ENCODE results near the gene INPP5E. TPM values are rescaled to one million over a fixed set of nuclear protein-coding genes. Genes with fewer than 3 reads are reported as not detected.

The INPP5E gene
- total and polyA plus RNA-seq, 2 donors (not counting 1 experiment from before 2014, with no cell fraction given), result 31.0 to 33.1 TPM

GRCh38 chr9:136486823-136487620 lies 47.4 kb upstream of the INPP5E start:
- no peak overlapping the region for H3K27ac Mint-ChIP-seq
- ChIA-PET POLR2A (no interaction called here), CTCF (interaction anchor here (0.9 to 9.0 kb wide), 13 partner anchors 15 to 255 kb away, joined by 3 to 153 read pairs (median 7); no protein-coding TSS in a partner anchor)

DNA sequence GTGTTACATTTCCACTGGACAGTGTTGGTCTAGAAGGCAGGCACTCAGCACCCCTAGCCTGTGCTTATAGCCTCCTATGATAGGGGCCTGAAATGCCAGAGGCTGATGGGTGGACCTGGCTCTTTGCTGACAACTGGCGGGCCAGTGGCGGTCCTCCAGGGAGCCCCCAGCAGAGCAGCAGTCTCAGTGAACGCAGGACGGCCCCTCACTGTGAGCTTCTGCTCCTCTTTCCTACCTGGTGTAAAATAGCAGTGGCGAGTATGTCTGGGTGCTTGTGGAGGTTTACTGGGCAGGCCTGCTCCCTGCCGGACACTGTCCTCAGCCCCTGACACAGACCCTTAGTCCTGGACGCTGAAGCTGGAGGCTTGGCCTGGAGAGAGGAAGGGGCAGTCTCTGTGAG lies 46.5 kb upstream of the INPP5E start:
- Mint-ChIP-seq H3K27ac (no peak overlapping the region), H3K27me3 (no peaks in the 10 kb centered on the region), H3K9me3 (ENCODE audit: insufficient read depth) (no peaks in the 10 kb centered on the region), H3K4me3 (no peak overlapping the region), H3K4me1 (peaks cover 22% of the 10 kb centered on the region)
- TF ChIP-seq, protein P1, sequence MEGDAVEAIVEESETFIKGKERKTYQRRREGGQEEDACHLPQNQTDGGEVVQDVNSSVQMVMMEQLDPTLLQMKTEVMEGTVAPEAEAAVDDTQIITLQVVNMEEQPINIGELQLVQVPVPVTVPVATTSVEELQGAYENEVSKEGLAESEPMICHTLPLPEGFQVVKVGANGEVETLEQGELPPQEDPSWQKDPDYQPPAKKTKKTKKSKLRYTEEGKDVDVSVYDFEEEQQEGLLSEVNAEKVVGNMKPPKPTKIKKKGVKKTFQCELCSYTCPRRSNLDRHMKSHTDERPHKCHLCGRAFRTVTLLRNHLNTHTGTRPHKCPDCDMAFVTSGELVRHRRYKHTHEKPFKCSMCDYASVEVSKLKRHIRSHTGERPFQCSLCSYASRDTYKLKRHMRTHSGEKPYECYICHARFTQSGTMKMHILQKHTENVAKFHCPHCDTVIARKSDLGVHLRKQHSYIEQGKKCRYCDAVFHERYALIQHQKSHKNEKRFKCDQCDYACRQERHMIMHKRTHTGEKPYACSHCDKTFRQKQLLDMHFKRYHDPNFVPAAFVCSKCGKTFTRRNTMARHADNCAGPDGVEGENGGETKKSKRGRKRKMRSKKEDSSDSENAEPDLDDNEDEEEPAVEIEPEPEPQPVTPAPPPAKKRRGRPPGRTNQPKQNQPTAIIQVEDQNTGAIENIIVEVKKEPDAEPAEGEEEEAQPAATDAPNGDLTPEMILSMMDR (IDR thresholded peaks at IDR 0.05), result no peak
- TF ChIP-seq EZH2 (IDR thresholded peaks at IDR 0.05; ENCODE audit: borderline replicate concordance, insufficient read depth, low read depth, low read length, poor library complexity, severe bottlenecking), result no peak
- H3K9me3 ChIP-seq (ENCODE audit: control extremely low read depth in 1 of 3, control insufficient read depth in 2 of 3, insufficient read depth in 1 of 3, low read length in 2 of 3), result no peaks in the 10 kb centered on the region
- intact Hi-C loops (cut with micrococcal nuclease), result no loop called here
- H3K4me2 ChIP-seq (replicated peaks; ENCODE audit: low read depth, low read length, poor library complexity, severe bottlenecking), result no peak overlapping the region
- 93% methylated on average over 6 of the region's 7 CpGs for WGBS (ENCODE audit: insufficient coverage)
- ChIA-PET CTCF (interaction anchor here (0.9 to 9.0 kb wide), 13 partner anchors 14 to 255 kb away, joined by 3 to 153 read pairs (median 5); no protein-coding TSS in a partner anchor), POLR2A (no interaction called here)
- peaks cover 14% of the 10 kb centered on the region for H3K79me2 ChIP-seq (ENCODE audit: control insufficient read depth, insufficient read depth, low read length)
- H3K4me1 ChIP-seq (ENCODE audit: control insufficient read depth in 2 of 2, insufficient read depth in 2 of 2, low read length in 2 of 2), result peaks cover 25 to 32% of the 10 kb centered on the region in 2 donors
- no peaks in the 10 kb centered on the region for H3K36me3 ChIP-seq (replicated peaks in 1 of 2; ENCODE audit: control extremely low read depth in 1 of 2, control insufficient read depth in 1 of 2, extremely low read depth in 1 of 2, insufficient read depth in 2 of 2, low read length in 1 of 2)
- ATAC-seq (ENCODE audit: low read depth), result no peak
- H3K27ac ChIP-seq (ENCODE audit: low read length in 2 of 2), result no peak overlapping the region
- H3K4me3 ChIP-seq (ENCODE audit: control extremely low read depth in 1 of 5, extremely low read depth in 1 of 5, insufficient read depth in 1 of 5, low read depth in 2 of 5, low read length in 4 of 5), result no peak overlapping the region
- H3K9ac ChIP-seq (ENCODE audit: low read length), result no peak overlapping the region
- peaks cover 0 to 10% (median 2%) of the 10 kb centered on the region in 4 experiments for H3K27me3 ChIP-seq (replicated peaks in 1 of 4; ENCODE audit: control extremely low read depth in 1 of 4, control insufficient read depth in 3 of 4, insufficient read depth in 4 of 4, low read length in 3 of 4)
- no peak overlapping the region for H2AFZ ChIP-seq (ENCODE audit: insufficient read depth, low read depth, low read length, poor library complexity, severe bottlenecking)
- DNase-seq, result no peak
- peaks cover 28% of the 10 kb centered on the region for H4K20me1 ChIP-seq (ENCODE audit: control insufficient read depth, insufficient read depth, low read length, poor library complexity, severe bottlenecking)

More at GRCh38 chr9:136486823-136487620, 47.4 kb upstream of the INPP5E start:
- 94% methylated on average over 16 of the region's 18 CpGs for WGBS (ENCODE audit: insufficient coverage)
- Histone ChIP-seq H3K4me1 (ENCODE audit: control insufficient read depth in 2 of 2, insufficient read depth in 2 of 2, low read length in 2 of 2) (peaks cover 16 to 24% of the 10 kb centered on the region in 2 donors), H3K79me2 (ENCODE audit: control insufficient read depth, insufficient read depth, low read length) (peaks cover 5% of the 10 kb centered on the region), H3K36me3 (replicated peaks in 1 of 2; ENCODE audit: control extremely low read depth in 1 of 2, control insufficient read depth in 1 of 2, extremely low read depth in 1 of 2, insufficient read depth in 2 of 2, low read length in 1 of 2) (no peaks in the 10 kb centered on the region), H3K4me3 (ENCODE audit: control extremely low read depth in 1 of 5, extremely low read depth in 1 of 5, insufficient read depth in 1 of 5, low read depth in 2 of 5, low read length in 4 of 5) (no peak overlapping the region), H3K4me2 (replicated peaks; ENCODE audit: low read depth, low read length, poor library complexity, severe bottlenecking) (no peak overlapping the region), H3K9me3 (ENCODE audit: control extremely low read depth in 1 of 3, control insufficient read depth in 2 of 3, insufficient read depth in 1 of 3, low read length in 2 of 3) (no peaks in the 10 kb centered on the region), H3K9ac (ENCODE audit: low read length) (no peak overlapping the region), H3K27me3 (replicated peaks in 1 of 4; ENCODE audit: control extremely low read depth in 1 of 4, control insufficient read depth in 3 of 4, insufficient read depth in 4 of 4, low read length in 3 of 4) (peaks cover 0 to 10% (median 2%) of the 10 kb centered on the region in 4 experiments), H3K27ac (ENCODE audit: low read length in 2 of 2) (no peak overlapping the region), H4K20me1 (ENCODE audit: control insufficient read depth, insufficient read depth, low read length, poor library complexity, severe bottlenecking) (peaks cover 20% of the 10 kb centered on the region), H2AFZ (ENCODE audit: insufficient read depth, low read depth, low read length, poor library complexity, severe bottlenecking) (no peak overlapping the region)
- no peaks in the 10 kb centered on the region for H3K27me3 Mint-ChIP-seq
- DNase-seq (no peak), ATAC-seq (ENCODE audit: low read depth) (no peak)
- H3K4me1 Mint-ChIP-seq, result peaks cover 14% of the 10 kb centered on the region
- TF ChIP-seq EZH2 (IDR thresholded peaks at IDR 0.05; ENCODE audit: borderline replicate concordance, insufficient read depth, low read depth, low read length, poor library complexity, severe bottlenecking), result no peak
- TF ChIP-seq, protein P1 (IDR thresholded peaks at IDR 0.05), result no peak
- intact Hi-C loops (cut with micrococcal nuclease), result no loop called here
- H3K9me3 Mint-ChIP-seq (ENCODE audit: insufficient read depth), result no peaks in the 10 kb centered on the region
- H3K4me3 Mint-ChIP-seq, result no peak overlapping the region
